CD14-positive monocyte (primary cell): ENCODE measurements around the gene SPINT1. TPM values are rescaled to one million over a fixed set of nuclear protein-coding genes. Genes with fewer than 3 reads are reported as not detected.
A peak's percentile ranks its signal among the peaks of the same experiment; 100 is the strongest.

Experiments
- DNase-seq, 3 donors: peaks; one replicate each; pipeline ENCODE4 v3.0.0-alpha.2; 2011 to 2022
- H2AFZ ChIP-seq: 2 replicates; pipeline ENCODE4 v1.6.0; 2012; ENCODE audit warnings: mild to moderate bottlenecking, low read depth, low read length, inconsistent platforms; ENCODE audit not compliant: insufficient read depth, poor library complexity, severe bottlenecking
- H3K27ac ChIP-seq, 2 donors: 1 replicate in 1 of 2; 2 replicates in 1 of 2; pipeline ENCODE4 v1.5.1; 2012 to 2013; ENCODE audit warnings: low read length in 2 of 2, control low read depth in 1 of 2, inconsistent platforms in 1 of 2, low read depth in 1 of 2, mild to moderate bottlenecking in 1 of 2
- H3K27me3 ChIP-seq, 2 donors: one replicate each; pipeline versions ENCODE4 v1.6.0 to v1.6.1; 2011 to 2013; ENCODE audit warnings: low read length in 2 of 2; ENCODE audit not compliant: control insufficient read depth in 2 of 2, insufficient read depth in 2 of 2
- H3K36me3 ChIP-seq, 2 donors: replicated peaks in 1 of 2; 1 replicate in 1 of 2; 2 replicates in 1 of 2; pipeline versions ENCODE4 v1.5.1 to v1.6.1; 2012 to 2013; ENCODE audit warnings: low read length in 2 of 2, control low read depth in 1 of 2, inconsistent platforms in 1 of 2, mild to moderate bottlenecking in 1 of 2; ENCODE audit not compliant: insufficient read depth in 2 of 2, control insufficient read depth in 1 of 2
- H3K4me1 ChIP-seq, 2 donors: 1 replicate in 1 of 2; 2 replicates in 1 of 2; pipeline versions ENCODE4 v1.5.1 to v1.6.1; 2012 to 2013; ENCODE audit warnings: low read length in 2 of 2, control low read depth in 1 of 2, inconsistent platforms in 1 of 2, mild to moderate bottlenecking in 1 of 2, moderate library complexity in 1 of 2; ENCODE audit not compliant: insufficient read depth in 2 of 2, control insufficient read depth in 1 of 2
- H3K4me2 ChIP-seq: replicated peaks from 2 replicates; pipeline ENCODE3; 2012; ENCODE audit warnings: low read length, moderate library complexity, mild to moderate bottlenecking; ENCODE audit not compliant: poor library complexity, severe bottlenecking; ENCODE audit errors: extremely low read depth
- H3K4me3 ChIP-seq, 3 experiments: fragments of 200-600 bp in 1 of 3; sonication (generic) in 1 of 3; replicated peaks in 1 of 3; 1 replicate in 2 of 3; 2 replicates in 1 of 3; pipeline ENCODE4 v1.5.1; 2011 to 2013; ENCODE audit warnings: low read length in 3 of 3, mild to moderate bottlenecking in 3 of 3, control low read depth in 2 of 3, low read depth in 2 of 3, inconsistent platforms in 1 of 3, moderate library complexity in 1 of 3
- H3K79me2 ChIP-seq: 2 replicates; pipeline ENCODE4 v1.6.0; 2012; ENCODE audit warnings: mild to moderate bottlenecking, control low read depth, inconsistent platforms, low read length, moderate library complexity; ENCODE audit not compliant: insufficient read depth
- H3K9ac ChIP-seq: 2 replicates; pipeline ENCODE4 v1.6.0; 2017; ENCODE audit warnings: low read length, mild to moderate bottlenecking; ENCODE audit not compliant: insufficient read depth, poor library complexity, severe bottlenecking
- H3K9me3 ChIP-seq, 2 donors: replicated peaks in 1 of 2; 1 replicate in 1 of 2; 2 replicates in 1 of 2; pipeline versions ENCODE4 v1.5.1 to v1.6.1; 2012 to 2013; ENCODE audit warnings: low read length in 2 of 2, control low read depth in 1 of 2; ENCODE audit not compliant: control insufficient read depth in 1 of 2, insufficient read depth in 1 of 2
- H4K20me1 ChIP-seq: 2 replicates; pipeline ENCODE4 v1.6.0; 2012; ENCODE audit warnings: mild to moderate bottlenecking, low read length, control low read depth, moderate library complexity; ENCODE audit not compliant: insufficient read depth
- H3K27ac Mint-ChIP-seq, 7 donors: one replicate each; pipeline ENCODE4 v1.8.0; 2020; ENCODE audit warnings: mild to moderate bottlenecking in 7 of 7, mixed read lengths in 7 of 7, moderate library complexity in 6 of 7, inconsistent platforms in 2 of 7
- H3K27me3 Mint-ChIP-seq, 3 donors: one replicate each; pipeline ENCODE4 v1.8.0; 2021 to 2022; ENCODE audit warnings: low read depth in 3 of 3, mild to moderate bottlenecking in 3 of 3, mixed read lengths in 3 of 3, moderate library complexity in 3 of 3, inconsistent platforms in 1 of 3
- H3K36me3 Mint-ChIP-seq, 2 donors: one replicate each; pipeline ENCODE4 v1.8.0; 2020; ENCODE audit warnings: mixed read lengths in 2 of 2, inconsistent platforms in 1 of 2, mild to moderate bottlenecking in 1 of 2
- H3K4me1 Mint-ChIP-seq: one replicate; pipeline ENCODE4 v1.8.0; 2020; ENCODE audit warnings: mild to moderate bottlenecking, mixed read lengths
- H3K4me3 Mint-ChIP-seq, 2 donors: one replicate each; pipeline ENCODE4 v1.8.0; 2020; ENCODE audit warnings: mild to moderate bottlenecking in 2 of 2, mixed read lengths in 2 of 2, moderate library complexity in 1 of 2
- H3K9me3 Mint-ChIP-seq, 7 donors: one replicate each; pipeline ENCODE4 v1.8.0; 2020 to 2022; ENCODE audit warnings: mixed read lengths in 7 of 7, mild to moderate bottlenecking in 6 of 7, moderate library complexity in 6 of 7, inconsistent platforms in 2 of 7
- CTCF ChIP-seq: fragments of 200-600 bp; IDR thresholded peaks from one replicate; pipeline ENCODE4 v1.8.0; 2022; ENCODE audit warnings: antibody characterized with exemption, mild to moderate bottlenecking
- WGBS: methylation state at CpG from one replicate; pipeline ENCODE4 v1.1.5; 2013; ENCODE audit warnings: missing lambda C conversion rate; ENCODE audit not compliant: insufficient coverage; 5-methylcytosine and 5-hydroxymethylcytosine counted together
- intact Hi-C, 2 donors: fragments of 100-400 bp; cut with micrococcal nuclease; formaldehyde crosslinking; loops; one replicate each; pipeline versions ENCODE4 v1.15.0 to v1.15.1; 2023
- polyA plus RNA-seq, 3 donors: library from polyadenylated mRNA; depleted of rRNA in 1 of 3; unstranded in 2 of 3; stranded (reverse) in 1 of 3; fragments of 300-500 nt in 2 of 3; fragments of >200 nt in 1 of 3; fragmentation: Illumina TruSeq in 2 of 3; gene quantifications; 1 replicate in 2 of 3; 2 replicates in 1 of 3; pipeline ENCODE4 v1.2.3, GENCODE V29; 2012 to 2021

Gene SPINT1
- polyA plus RNA-seq, 3 donors: 17.1 to 46.5 (median 21.5) TPM

- Histone ChIP-seq H3K9me3 (no peaks in the 10 kb centered on the region), H3K4me3 (no peak overlapping the region), H3K27me3 (peaks cover 5 to 20% of the 10 kb centered on the region in 2 donors), H3K9ac (no peak overlapping the region), H3K4me2 (no peak overlapping the region), H3K36me3 (no peaks in the 10 kb centered on the region), H4K20me1 (no peaks in the 10 kb centered on the region), H3K4me1 (peaks cover 8 to 13% of the 10 kb centered on the region in 2 donors), H3K79me2 (no peaks in the 10 kb centered on the region), H3K27ac (no peak overlapping the region), H2AFZ (no peak overlapping the region)
- WGBS: no CpG with 5 or more reads among the region's 2 CpGs
- intact Hi-C loops: no loop called here
- peaks cover 11% of the 10 kb centered on the region for H3K4me1 Mint-ChIP-seq
- no peak overlapping the region for H3K27ac Mint-ChIP-seq
- no peaks in the 10 kb centered on the region for H3K36me3 Mint-ChIP-seq
- peaks cover 22 to 31% (median 24%) of the 10 kb centered on the region in 3 donors for H3K27me3 Mint-ChIP-seq
- no peak for DNase-seq
- TF ChIP-seq CTCF: no peak
- peaks cover 0 to 6% (median 1%) of the 10 kb centered on the region in 7 donors for H3K9me3 Mint-ChIP-seq
- no peak overlapping the region for H3K4me3 Mint-ChIP-seq
These were observed 33.8 kb downstream of the SPINT1 start for GRCh38 chr15:40877694-40878093.

GRCh38 chr15:40878785-40879184 is 34.9 kb downstream of the SPINT1 start:
- H3K79me2 ChIP-seq: no peaks in the 10 kb centered on the region
- H3K4me2 ChIP-seq: no peak overlapping the region
- H3K4me3 ChIP-seq: no peak overlapping the region
- no peak for TF ChIP-seq CTCF
- peak in 1 of 3 donors; percentile 80 for DNase-seq
- H3K27ac ChIP-seq: no peak overlapping the region
- H3K9me3 ChIP-seq: no peaks in the 10 kb centered on the region
- H3K9ac ChIP-seq: no peak overlapping the region
- Mint-ChIP-seq H3K36me3 (no peaks in the 10 kb centered on the region), H3K27ac (no peak overlapping the region), H3K27me3 (peaks cover 12 to 20% (median 14%) of the 10 kb centered on the region in 3 donors), H3K4me3 (no peak overlapping the region), H3K4me1 (peaks cover 4% of the 10 kb centered on the region), H3K9me3 (peaks cover 0 to 6% (median 2%) of the 10 kb centered on the region in 7 donors)
- no peak overlapping the region for H2AFZ ChIP-seq
- no CpG with 5 or more reads among the region's 1 CpG for WGBS
- H3K36me3 ChIP-seq: no peaks in the 10 kb centered on the region
- peaks cover 5 to 10% of the 10 kb centered on the region in 2 donors for H3K27me3 ChIP-seq
- H3K4me1 ChIP-seq: peaks cover 5 to 7% of the 10 kb centered on the region in 2 donors
- H4K20me1 ChIP-seq: no peaks in the 10 kb centered on the region
- intact Hi-C loops: no loop called here
